GM18861 (cell line): ENCODE measurements around the gene BRPF1.
A peak's percentile ranks its signal among the peaks of the same experiment; 100 is the strongest.

Source experiments
- ATAC-seq: cut with Tn5 transposase; IDR thresholded peaks from one replicate; pipeline ENCODE4 v1.9.1; 2021; ENCODE audit not compliant: unreplicated experiment

BRPF1 gene

GRCh38 chr3:9730657-9731205 lies 804 bp upstream of the BRPF1 start:
- ATAC-seq = peak; percentile 32

- no peak for ATAC-seq
Measured at GRCh38 chr3:9732080-9732739, 675 bp downstream of the BRPF1 start.

- ATAC-seq = no peak
Measured at GRCh38 chr3:9732740-9733115, 1.2 kb downstream of the BRPF1 start.

GRCh38 chr3:9736831-9737230 lies 5.3 kb downstream of the BRPF1 start:
- no peak for ATAC-seq

- ATAC-seq = no peak
Measured at GRCh38 chr3:9739181-9739580, 7.6 kb downstream of the BRPF1 start.

GRCh38 chr3:9742560-9742959 lies 11.0 kb downstream of the BRPF1 start:
- ATAC-seq = no peak

- ATAC-seq = no peak
Measured at GRCh38 chr3:9743548-9743947, 12.0 kb downstream of the BRPF1 start.

GRCh38 chr3:9744162-9744561 lies 12.6 kb downstream of the BRPF1 start:
- ATAC-seq = no peak

- no peak for ATAC-seq
Measured at GRCh38 chr3:9745521-9745920, 14.0 kb downstream of the BRPF1 start.

GRCh38 chr3:9746330-9746729 lies 14.8 kb downstream of the BRPF1 start:
- ATAC-seq = no peak

GRCh38 chr3:9747267-9747666 lies 15.7 kb downstream of the BRPF1 start:
- no peak for ATAC-seq

GRCh38 chr3:9748031-9748430 lies 16.5 kb downstream of the BRPF1 start:
- ATAC-seq = no peak

GRCh38 chr3:9749296-9749644 lies 17.7 kb downstream of the BRPF1 start:
- ATAC-seq = no peak

- peak; percentile 85 for ATAC-seq
Measured at GRCh38 chr3:9749645-9750555, 18.4 kb downstream of the BRPF1 start, which contains the start of gene OGG1. Gene OGG1, plus strand, starts transcription at chr3:9749952. Its CDS starts 335 bp downstream, at chr3:9750287.

GRCh38 chr3:9750556-9751411 lies 19.2 kb downstream of the BRPF1 start:
- ATAC-seq = no peak

GRCh38 chr3:9754678-9755077 lies 23.1 kb downstream of the BRPF1 start:
- ATAC-seq = no peak

- no peak for ATAC-seq
Measured at GRCh38 chr3:9757427-9757826, 25.9 kb downstream of the BRPF1 start.

GRCh38 chr3:9760779-9761505 lies 29.4 kb downstream of the BRPF1 start:
- no peak for ATAC-seq

GRCh38 chr3:9761919-9762318 lies 30.4 kb downstream of the BRPF1 start:
- ATAC-seq = no peak

GRCh38 chr3:9762871-9763270 lies 31.3 kb downstream of the BRPF1 start:
- ATAC-seq = no peak
